Thyroid gland (tissue), 4 donors: Measurements from ENCODE around the gene PSMD12. TPM values are rescaled to one million over a fixed set of nuclear protein-coding genes. Genes with fewer than 3 reads are reported as not detected.

Experiments
- DNase-seq, 2 donors: peaks; one replicate each; pipeline ENCODE4 v3.0.0-alpha.2; 2019
- H3K27ac ChIP-seq, 3 donors: fragments of 200-600 bp; sonication (generic); 1 replicate in 2 of 3; 2 replicates in 1 of 3; pipeline ENCODE4 v1.5.1; 2016 to 2019; ENCODE audit warnings: mild to moderate bottlenecking in 1 of 3, moderate library complexity in 1 of 3
- H3K27me3 ChIP-seq: fragments of 200-600 bp; sonication (generic); one replicate; pipeline ENCODE4 v1.5.1; 2019
- H3K36me3 ChIP-seq, 2 donors: fragments of 200-600 bp; sonication (generic); one replicate each; pipeline ENCODE4 v1.5.1; 2016 to 2019
- H3K4me1 ChIP-seq, 2 donors: fragments of 200-600 bp; sonication (generic); one replicate each; pipeline ENCODE4 v1.5.1; 2017 to 2019
- H3K4me3 ChIP-seq, 3 donors: fragments of 200-600 bp; sonication (generic); replicated peaks in 1 of 3; 1 replicate in 2 of 3; 2 replicates in 1 of 3; pipeline ENCODE4 v1.5.1; 2016; ENCODE audit warnings: mild to moderate bottlenecking in 1 of 3
- H3K9me3 ChIP-seq: fragments of 200-600 bp; sonication (generic); one replicate; pipeline ENCODE4 v1.5.1; 2017
- POLR2A ChIP-seq, 2 donors: fragments of 450-650 bp; IDR thresholded peaks; one replicate each; pipeline ENCODE4 v1.6.1; 2017; ENCODE audit warnings: antibody characterized with exemption in 2 of 2, mild to moderate bottlenecking in 2 of 2, moderate library complexity in 1 of 2
- WGBS, 2 donors: methylation state at CpG; one replicate each; pipeline ENCODE4 v1.1.5; 2017; 5-methylcytosine and 5-hydroxymethylcytosine counted together
- intact Hi-C: fragments of 100-400 bp; cut with DNase I; formaldehyde crosslinking; loops from one replicate; pipeline ENCODE4 v1.15.1; 2023
- total RNA-seq, 4 donors: library from RNA; depleted of rRNA; stranded (reverse); fragments of >200 nt; gene quantifications; one replicate each; pipeline ENCODE4 v1.2.3, GENCODE V29; 2016
- TF ChIP-seq, protein P1 (sequence below), 6 experiments: fragments of 200-600 bp in 3 of 6; fragments of 450-650 bp in 3 of 6; sonication (generic) in 3 of 6; IDR thresholded peaks; one replicate each; pipeline ENCODE4 v1.5.1; 2016 to 2019; ENCODE audit warnings: antibody characterized with exemption in 6 of 6, mild to moderate bottlenecking in 2 of 6, inconsistent platforms in 1 of 6, moderate library complexity in 1 of 6

Gene PSMD12
- total RNA-seq, result 10 to 100 TPM; 19.1 to 30.9 (median 23.5) TPM

DNA sequence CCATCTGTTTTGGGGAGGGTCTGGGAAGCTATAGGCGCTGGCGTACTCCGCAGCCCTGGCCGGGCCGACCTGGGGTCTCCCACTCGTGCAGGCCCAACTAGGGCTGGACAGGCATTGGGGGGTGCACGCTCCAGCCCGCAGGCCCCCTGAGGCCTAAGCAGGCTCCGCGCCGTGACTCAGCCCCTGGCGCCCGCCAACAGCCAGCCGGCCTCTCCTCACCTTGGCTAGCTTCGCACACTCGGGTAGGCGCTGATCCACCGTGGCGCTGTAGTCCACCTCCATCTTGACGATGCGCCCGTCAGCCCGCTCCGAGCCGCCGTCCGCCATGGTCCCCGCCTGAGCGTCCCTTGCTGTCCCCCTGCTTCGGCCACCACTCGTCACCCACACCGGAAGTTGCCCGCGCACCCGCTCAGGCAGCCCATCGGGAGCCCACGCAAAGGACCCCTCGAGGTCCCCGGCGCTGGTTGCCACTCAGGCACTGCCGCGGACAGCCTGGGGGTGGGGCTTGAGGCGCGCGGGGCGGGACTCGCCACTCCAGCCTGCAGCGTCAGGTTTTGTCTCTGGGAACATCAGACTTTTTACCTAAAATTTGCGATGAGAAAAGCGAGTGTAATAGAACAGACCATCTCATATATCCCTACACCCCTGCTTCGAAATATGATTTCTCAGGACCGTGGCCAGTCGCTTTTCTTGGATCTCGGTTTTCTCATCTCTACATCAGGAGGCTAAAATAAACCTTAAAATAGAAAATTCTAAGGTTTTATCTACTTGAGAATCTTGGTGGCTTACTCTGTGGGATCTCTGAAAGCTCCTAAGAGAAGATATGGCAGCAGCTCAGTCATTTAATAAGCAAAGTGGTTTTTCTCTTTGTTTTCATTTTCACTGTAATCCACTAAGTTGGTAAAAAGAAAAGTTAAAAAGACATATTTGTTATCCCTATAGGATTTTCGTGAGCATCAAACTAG is at the start of gene PSMD12:
PSMD12 (minus strand) TSS at position 385 of the 965 bp plus-strand sequence; CDS start at position 327, 58 bp downstream.
- intact Hi-C loops, result no loop called here
- no peaks in the 10 kb centered on the region for H3K27me3 ChIP-seq
- H3K4me1 ChIP-seq, result peaks cover 8 to 26% of the 10 kb centered on the region in 2 donors
- H3K36me3 ChIP-seq, result no peaks in the 10 kb centered on the region
- peak; percentile 94 to 95 for DNase-seq
- H3K9me3 ChIP-seq, result no peaks in the 10 kb centered on the region
- 2 to 3% methylated on average over 32 to 38 of the region's 55 CpGs for WGBS, 2 donors
- TF ChIP-seq, protein P1, sequence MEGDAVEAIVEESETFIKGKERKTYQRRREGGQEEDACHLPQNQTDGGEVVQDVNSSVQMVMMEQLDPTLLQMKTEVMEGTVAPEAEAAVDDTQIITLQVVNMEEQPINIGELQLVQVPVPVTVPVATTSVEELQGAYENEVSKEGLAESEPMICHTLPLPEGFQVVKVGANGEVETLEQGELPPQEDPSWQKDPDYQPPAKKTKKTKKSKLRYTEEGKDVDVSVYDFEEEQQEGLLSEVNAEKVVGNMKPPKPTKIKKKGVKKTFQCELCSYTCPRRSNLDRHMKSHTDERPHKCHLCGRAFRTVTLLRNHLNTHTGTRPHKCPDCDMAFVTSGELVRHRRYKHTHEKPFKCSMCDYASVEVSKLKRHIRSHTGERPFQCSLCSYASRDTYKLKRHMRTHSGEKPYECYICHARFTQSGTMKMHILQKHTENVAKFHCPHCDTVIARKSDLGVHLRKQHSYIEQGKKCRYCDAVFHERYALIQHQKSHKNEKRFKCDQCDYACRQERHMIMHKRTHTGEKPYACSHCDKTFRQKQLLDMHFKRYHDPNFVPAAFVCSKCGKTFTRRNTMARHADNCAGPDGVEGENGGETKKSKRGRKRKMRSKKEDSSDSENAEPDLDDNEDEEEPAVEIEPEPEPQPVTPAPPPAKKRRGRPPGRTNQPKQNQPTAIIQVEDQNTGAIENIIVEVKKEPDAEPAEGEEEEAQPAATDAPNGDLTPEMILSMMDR (IDR thresholded peaks at IDR 0.05), result peak in 1 of 6 experiments; percentile 8
- peak in 1 of 2 donors; percentile 85 for TF ChIP-seq POLR2A (IDR thresholded peaks at IDR 0.05)
- H3K4me3 ChIP-seq, result peak within 1 kb of the TSS; percentile 77 to 99 (median 84)
- peak within 1 kb of the TSS; percentile 85 to 88 (median 85) for H3K27ac ChIP-seq

DNA sequence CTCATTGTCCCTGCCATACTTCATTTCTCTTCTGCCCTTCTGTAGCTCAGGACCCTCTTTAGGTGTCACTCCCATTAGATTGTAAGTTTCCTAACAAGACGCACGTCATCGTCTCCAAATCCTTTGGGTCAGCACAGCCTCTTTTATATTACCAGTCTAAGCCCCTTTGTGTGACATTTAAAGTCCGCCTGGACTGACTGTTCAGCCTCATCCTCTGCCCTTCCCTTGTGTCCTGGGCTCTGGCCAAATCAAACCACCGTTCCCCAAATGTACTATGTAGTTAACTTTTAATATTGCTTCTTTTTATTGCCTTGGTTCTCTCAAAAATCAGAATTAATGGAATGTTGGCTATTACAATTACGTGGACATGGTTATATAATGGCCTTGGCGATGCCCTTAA is 48.9 kb upstream of the PSMD12 start:
- WGBS, 2 donors, result 82 to 86% methylated on average over 7 of the region's 7 CpGs
- Histone ChIP-seq H3K9me3 (no peaks in the 10 kb centered on the region), H3K27me3 (no peaks in the 10 kb centered on the region), H3K27ac (no peak overlapping the region), H3K4me3 (no peak overlapping the region), H3K36me3 (no peaks in the 10 kb centered on the region), H3K4me1 (peaks cover 0 to 8% of the 10 kb centered on the region in 2 donors)
- DNase-seq, result no peak
- intact Hi-C loops, result no loop called here
- TF ChIP-seq POLR2A (IDR thresholded peaks at IDR 0.05), result no peak
- TF ChIP-seq, protein P1 (IDR thresholded peaks at IDR 0.05), result no peak

DNA sequence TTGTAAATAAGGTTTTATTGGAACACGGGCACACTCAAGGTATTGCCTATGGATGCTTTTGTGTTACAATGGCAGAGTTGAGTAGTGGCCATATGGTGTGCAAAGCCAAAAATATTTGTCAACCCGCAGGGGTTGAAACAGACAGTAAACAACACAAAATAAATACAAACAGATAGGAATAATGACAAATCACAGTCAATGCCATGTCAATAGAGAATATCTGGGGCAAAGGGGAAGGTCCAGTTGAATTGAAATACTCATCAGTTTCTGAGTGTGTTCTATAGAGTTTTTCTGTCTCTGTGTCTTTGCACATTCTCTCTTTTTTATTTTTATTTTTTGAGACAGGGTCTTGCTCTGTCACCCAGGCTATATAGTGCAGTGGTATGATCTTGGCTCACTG is 48.2 kb upstream of the PSMD12 start:
- intact Hi-C loops, result no loop called here
- H3K4me1 ChIP-seq, result peaks cover 0 to 8% of the 10 kb centered on the region in 2 donors
- H3K36me3 ChIP-seq, result no peaks in the 10 kb centered on the region
- 95 to 97% methylated on average over 2 of the region's 2 CpGs for WGBS, 2 donors
- TF ChIP-seq, protein P1 (IDR thresholded peaks at IDR 0.05), result no peak
- TF ChIP-seq POLR2A (IDR thresholded peaks at IDR 0.05), result no peak
- no peak for DNase-seq
- no peak overlapping the region for H3K4me3 ChIP-seq
- H3K27me3 ChIP-seq, result no peaks in the 10 kb centered on the region
- H3K9me3 ChIP-seq, result no peaks in the 10 kb centered on the region
- H3K27ac ChIP-seq, result no peak overlapping the region

DNA sequence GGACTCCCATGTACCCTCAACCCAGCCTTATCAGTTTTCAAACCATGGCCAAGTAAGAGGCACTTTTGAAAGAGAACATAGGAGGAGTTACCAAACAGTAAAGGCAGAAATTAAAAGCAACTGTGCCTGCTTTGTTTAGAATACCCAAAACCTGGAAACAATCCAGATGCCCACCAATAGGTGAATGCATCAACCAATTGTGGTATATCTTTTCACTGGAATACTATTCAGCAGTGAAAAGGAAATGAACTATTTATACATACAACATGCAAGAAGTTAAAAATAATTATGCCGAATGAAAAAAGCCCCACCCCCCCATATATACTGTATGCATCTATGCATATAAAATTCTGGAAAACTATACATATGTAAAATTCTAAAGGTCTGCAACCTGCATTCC is 47.8 kb upstream of the PSMD12 start:
- Histone ChIP-seq H3K4me3 (no peak overlapping the region), H3K36me3 (no peaks in the 10 kb centered on the region), H3K27me3 (no peaks in the 10 kb centered on the region), H3K4me1 (peaks cover 0 to 8% of the 10 kb centered on the region in 2 donors), H3K27ac (no peak overlapping the region), H3K9me3 (no peaks in the 10 kb centered on the region)
- TF ChIP-seq, protein P1 (IDR thresholded peaks at IDR 0.05), result no peak
- TF ChIP-seq POLR2A (IDR thresholded peaks at IDR 0.05), result no peak
- no peak for DNase-seq
- WGBS, 2 donors, result 96 to 98% methylated on average over 1 of the region's 1 CpG
- intact Hi-C loops, result no loop called here

DNA sequence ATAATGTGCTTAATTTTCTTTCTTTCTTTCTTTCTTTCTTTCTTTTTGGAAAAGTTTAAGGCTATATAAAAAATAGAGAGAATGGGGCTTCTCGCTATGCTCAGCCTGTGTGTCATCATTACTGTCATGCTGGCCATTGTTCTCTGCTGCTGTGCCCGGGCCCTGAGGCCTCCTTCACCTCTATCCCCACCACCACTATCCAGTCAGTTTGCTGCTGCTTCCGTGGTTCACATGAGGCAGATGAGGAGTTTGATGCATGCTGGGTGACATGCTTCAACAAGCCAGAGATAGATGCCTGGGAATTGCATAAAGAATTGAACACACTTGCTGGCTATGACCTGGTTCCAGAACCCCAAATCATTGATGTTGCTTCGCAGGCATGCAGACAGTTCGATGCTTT is 47.0 kb upstream of the PSMD12 start:
- TF ChIP-seq, protein P1 (IDR thresholded peaks at IDR 0.05), result no peak
- TF ChIP-seq POLR2A (IDR thresholded peaks at IDR 0.05), result no peak
- H3K4me3 ChIP-seq, result no peak overlapping the region
- H3K27me3 ChIP-seq, result no peaks in the 10 kb centered on the region
- WGBS, 2 donors, result 88 to 92% methylated on average over 5 of the region's 5 CpGs
- no peaks in the 10 kb centered on the region for H3K36me3 ChIP-seq
- no peaks in the 10 kb centered on the region for H3K9me3 ChIP-seq
- intact Hi-C loops, result no loop called here
- H3K4me1 ChIP-seq, result peaks cover 0 to 4% of the 10 kb centered on the region in 2 donors
- no peak overlapping the region for H3K27ac ChIP-seq
- DNase-seq, result no peak
